H1 (cell line): ENCODE data around the gene WSCD1. TPM values are rescaled to one million over a fixed set of nuclear protein-coding genes. Genes with fewer than 3 reads are reported as not detected.

ENCODE experiments used
- BRCA1 ChIP-seq: IDR thresholded peaks from 2 replicates; pipeline ENCODE4 v1.6.1; 2012; ENCODE audit warnings: low read depth, low read length, improper control_type of control experiment
- CBX5 ChIP-seq: fragments of 300-800, 300-1000 bp; sonication (generic); IDR thresholded peaks from 2 replicates; pipeline ENCODE4 v1.7.1; 2016; ENCODE audit warnings: antibody characterized with exemption, low read length, low read depth
- GTF2F1 ChIP-seq: IDR thresholded peaks from 2 replicates; pipeline ENCODE4 v1.6.1; 2012; ENCODE audit warnings: low read depth, low read length, improper control_type of control experiment, borderline replicate concordance
- RAD21 ChIP-seq, 2 experiments: IDR thresholded peaks in 1 of 2; conservative IDR thresholded peaks in 1 of 2; 2 replicates each; pipeline ENCODE4 v1.6.1; 2011; ENCODE audit warnings: low read depth in 2 of 2, low read length in 2 of 2, improper control_type of control experiment in 1 of 2, inconsistent platforms in 1 of 2, mild to moderate bottlenecking in 1 of 2, moderate library complexity in 1 of 2
- SAP30 ChIP-seq: fragments of 300-600 bp; sonication (generic); IDR thresholded peaks from 2 replicates; pipeline ENCODE4 v1.7.1; 2012; ENCODE audit warnings: low read length, moderate library complexity, mild to moderate bottlenecking, inconsistent platforms; ENCODE audit not compliant: insufficient read depth, insufficient replicate concordance
- TBP ChIP-seq: IDR thresholded peaks from 2 replicates; pipeline ENCODE4 v1.6.1; 2011; ENCODE audit warnings: low read depth, low read length, improper control_type of control experiment
- polyA plus RNA-seq, 7 experiments: library from polyadenylated mRNA; depleted of rRNA in 3 of 7; stranded (reverse) in 5 of 7; unstranded in 2 of 7; fragments of >200 nt in 5 of 7; fragments of 200-250 nt in 2 of 7; gene quantifications; 1 replicate in 5 of 7; 2 replicates in 1 of 7; 4 replicates in 1 of 7; pipeline versions ENCODE4 v1.2.1 to v1.2.3, GENCODE V29; 2011 to 2013; ENCODE audit warnings: missing spikeins in 2 of 7, mixed read lengths in 2 of 7
- total RNA-seq: library from RNA; stranded (reverse); fragmentation: NEBNext Ultra II Directional; extraction: Animal tissue kit (Norgen Biotek cat#: 25700); gene quantifications from 2 replicates; pipeline ENCODE4 v1.2.1, GENCODE V29; 2021

WSCD1 gene
- total and polyA plus RNA-seq, 2 of the 8 experiments (the other 6 are each of a cell fraction or from before 2014, with no cell fraction given): 21.9 to 39.0 TPM

- no peak for TF ChIP-seq SAP30
- no peak for TF ChIP-seq CBX5
- TF ChIP-seq TBP: no peak
- TF ChIP-seq RAD21 (IDR thresholded peaks at IDR 0.05 in 1 of 2, conservative IDR thresholded peaks at IDR 0.05 in 1 of 2; ENCODE audit: low read depth in 2 of 2, low read length in 2 of 2): no peak
- TF ChIP-seq GTF2F1: no peak
- no peak for TF ChIP-seq BRCA1
These were observed 24.3 kb downstream of the WSCD1 start (continued) for GRCh38 chr17:6094453-6094852.
